GM19438 (cell line): ENCODE measurements around the gene STYXL1.
"Not testable (repeated sequence)": the region's sequence is repeated elsewhere in the genome, so short reads cannot be mapped to it uniquely, and the experiment has no call there.

Source experiments
- ATAC-seq: cut with Tn5 transposase; IDR thresholded peaks from one replicate; pipeline ENCODE4 v1.9.1; 2021; ENCODE audit warnings: low read depth; ENCODE audit not compliant: unreplicated experiment

STYXL1 gene

DNA sequence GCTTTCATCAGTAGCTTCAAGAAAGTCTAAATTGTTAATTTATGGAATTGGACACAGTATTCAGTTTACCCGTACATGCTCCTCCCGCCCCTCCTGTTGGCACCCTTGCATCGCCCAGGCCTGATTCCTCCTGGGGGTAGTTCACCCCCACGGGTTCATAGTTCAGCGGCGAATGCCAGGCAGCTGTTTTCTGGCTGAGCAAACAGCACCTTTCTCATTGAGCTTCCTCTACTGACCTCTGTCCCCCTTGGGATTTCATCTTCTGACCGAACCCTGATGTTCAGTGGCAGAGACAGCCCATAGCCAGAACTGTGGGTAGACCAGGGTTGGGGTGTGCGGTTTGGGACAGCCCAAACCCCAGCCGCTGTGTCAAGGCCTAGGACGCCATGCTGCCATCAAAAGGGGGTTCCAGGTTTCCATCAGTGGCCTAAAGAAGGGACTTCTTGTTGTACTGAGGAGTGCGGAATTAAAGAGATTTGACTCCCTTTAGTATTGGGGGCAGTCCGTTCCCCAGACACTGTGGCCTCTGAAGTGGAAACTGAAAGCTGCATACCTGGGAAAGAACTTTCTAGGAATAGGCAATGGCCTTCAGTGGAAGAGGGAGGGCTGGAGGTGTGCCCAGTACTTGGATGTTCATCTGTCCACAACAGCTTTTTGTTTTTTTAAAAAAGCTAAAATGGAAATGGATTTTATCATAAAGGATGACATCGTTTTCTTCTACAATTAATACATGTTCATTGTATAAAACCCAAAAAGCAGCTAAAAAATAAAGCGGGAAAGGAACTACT, 19.1 kb upstream of the STYXL1 start:
- no peak for ATAC-seq

DNA sequence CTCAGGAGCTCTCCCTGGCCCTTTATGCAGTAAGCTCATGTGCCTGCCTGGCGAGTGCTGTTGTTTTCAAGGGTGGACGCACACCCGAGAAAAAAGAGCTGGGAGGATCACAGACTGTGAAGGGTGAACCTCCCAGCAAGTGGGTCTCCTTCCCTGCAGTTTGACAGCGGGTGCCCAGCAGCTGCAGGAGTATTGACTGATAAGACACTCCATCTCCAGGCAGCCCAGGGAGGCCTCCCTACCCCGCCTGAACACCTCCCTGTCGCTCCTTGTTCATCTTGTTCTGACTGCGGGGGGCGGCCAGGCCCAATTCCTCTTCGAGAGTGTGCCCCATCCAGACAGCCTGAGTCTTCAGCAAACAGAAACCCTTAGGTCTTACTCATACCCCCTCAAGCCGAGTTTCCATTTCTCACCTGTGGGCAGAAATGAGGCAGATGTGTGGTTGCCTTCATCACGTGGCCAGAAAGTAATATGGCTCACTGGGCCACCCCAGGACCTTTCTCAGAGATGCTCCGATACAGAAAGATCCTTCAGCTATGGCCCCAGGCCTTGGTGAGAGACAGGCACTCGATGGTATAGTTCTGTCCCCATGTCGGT, 17.3 kb upstream of the STYXL1 start:
- ATAC-seq: no peak

DNA sequence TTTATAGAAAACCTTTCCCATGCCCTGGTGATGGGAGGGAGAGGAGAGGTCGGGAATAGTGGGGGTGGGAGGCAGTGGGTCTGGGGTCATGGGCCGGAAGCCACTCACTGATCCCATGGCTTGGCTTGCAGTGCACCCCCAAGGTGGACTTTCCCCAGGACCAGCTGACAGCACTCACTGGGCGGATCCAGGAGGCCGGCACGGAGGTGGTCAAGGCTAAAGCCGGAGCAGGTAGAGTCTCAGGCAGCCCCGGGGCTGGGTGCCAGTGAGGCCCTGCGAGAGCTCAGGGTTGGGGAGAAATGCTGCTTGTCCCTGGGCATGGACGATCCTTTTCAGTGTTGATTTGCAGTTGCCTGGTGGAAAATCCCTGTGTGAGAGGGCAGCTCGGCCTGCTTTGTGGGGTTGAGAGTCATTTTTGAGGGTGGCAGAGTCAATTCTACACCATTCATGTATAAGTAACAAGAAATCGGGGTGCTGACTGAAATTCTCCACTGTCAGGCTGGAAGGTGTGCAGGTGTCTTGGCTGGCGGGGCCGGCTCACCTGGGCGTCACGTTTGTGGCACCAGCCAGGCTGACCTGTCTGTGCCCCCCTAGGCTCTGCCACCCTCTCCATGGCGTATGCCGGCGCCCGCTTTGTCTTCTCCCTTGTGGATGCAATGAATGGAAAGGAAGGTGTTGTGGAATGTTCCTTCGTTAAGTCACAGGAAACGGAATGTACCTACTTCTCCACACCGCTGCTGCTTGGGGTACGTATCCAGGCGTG, 16.6 kb upstream of the STYXL1 start:
- no peak for ATAC-seq

DNA sequence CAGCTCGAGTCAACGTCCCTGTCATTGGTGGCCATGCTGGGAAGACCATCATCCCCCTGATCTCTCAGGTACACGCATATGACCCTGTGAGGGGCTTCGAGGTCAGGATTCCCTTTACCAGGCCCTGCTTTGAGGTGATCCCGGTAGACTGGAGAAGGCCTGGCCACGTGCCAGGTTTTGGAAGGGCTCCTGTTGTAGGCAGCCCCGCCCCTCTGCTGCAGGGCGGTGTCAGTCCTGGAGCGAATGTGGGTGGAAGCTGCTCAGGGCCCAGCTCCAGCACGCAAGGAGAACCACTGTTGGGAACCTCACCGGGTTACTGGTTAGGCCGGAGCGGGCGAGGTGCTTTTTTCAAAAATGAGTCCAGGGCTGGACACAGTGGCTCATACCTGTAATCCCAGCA, 15.7 kb upstream of the STYXL1 start:
- ATAC-seq: no peak

DNA sequence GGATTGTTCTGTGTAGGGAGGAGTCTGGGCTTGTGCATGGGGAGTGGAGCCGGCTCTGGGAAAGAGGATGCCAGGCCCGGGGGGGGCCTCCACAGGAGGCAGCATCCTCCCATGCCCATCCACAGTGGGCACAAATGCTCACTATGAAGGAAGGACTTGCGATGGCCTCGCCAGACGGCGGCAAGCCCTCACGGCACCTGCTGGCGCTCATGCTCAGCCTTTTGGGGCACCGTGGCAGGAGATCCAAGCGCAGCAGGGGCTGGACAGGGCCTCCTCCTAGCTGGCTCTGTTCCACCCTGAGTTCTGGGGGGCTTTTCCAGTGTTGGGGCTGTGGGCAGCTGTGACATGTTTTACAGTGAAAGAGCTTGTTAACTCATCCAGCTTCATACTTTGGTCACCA, 15.3 kb upstream of the STYXL1 start:
- no peak for ATAC-seq

DNA sequence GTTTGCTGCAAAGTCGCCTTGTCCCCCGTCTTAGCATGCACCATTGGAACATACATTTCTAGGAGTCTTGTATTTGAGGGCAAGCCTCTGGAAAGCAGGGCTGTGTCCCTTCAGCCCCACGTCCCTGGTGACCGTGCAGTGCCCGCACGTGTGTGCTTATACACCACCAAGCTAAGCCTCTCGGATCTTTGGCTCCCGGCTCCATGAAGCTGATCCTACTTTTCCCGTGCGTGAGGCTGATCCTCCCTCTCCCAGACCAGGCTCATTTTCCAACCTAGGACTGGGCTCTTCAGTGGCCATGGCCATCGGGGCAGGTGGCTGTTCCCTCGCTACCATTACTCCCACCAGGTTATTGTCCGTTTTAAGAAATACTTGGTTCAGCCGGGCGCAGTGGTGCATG, 14.5 kb upstream of the STYXL1 start:
- no peak for ATAC-seq

DNA sequence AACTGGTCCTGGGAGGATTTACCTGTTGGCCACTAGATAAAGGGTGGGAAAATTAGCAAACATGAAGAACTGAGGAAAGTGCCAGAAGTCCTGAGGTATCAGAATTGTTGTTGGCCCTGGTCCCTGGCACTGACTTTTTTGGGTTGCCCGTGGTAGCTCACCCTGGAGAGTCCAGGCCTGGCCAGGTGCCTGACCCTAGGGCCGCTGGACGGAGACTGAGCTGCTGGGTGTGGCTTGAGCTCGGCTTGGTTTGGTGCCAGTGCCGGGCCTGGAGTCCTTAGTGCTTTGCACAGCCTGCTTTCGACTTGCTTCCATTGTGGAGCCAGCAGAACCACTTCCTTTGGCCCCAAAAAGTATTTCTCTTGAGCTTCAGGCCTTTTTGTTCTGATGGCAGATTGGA, 13.0 kb upstream of the STYXL1 start:
- ATAC-seq: no peak

DNA sequence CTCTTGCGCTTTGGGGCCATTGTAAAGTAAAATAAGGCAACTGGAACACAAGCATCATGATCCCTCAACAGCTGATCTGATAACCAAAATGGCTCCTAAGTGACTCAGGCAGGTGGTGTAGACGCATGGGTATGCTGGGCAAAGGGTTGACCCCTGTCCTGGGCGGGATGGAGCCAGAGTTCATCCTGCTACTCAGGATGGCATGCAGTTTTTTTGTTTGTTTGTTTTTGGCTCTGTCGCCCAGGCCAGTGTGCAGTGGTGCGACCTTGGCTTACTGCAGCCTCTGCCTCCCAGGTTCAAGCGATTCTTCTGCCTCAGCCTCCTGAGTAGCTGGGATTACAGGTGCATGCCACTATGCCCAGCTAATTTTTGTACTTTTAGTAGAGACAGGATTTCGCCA, 10.9 kb upstream of the STYXL1 start:
- ATAC-seq: not testable (repeated sequence)

DNA sequence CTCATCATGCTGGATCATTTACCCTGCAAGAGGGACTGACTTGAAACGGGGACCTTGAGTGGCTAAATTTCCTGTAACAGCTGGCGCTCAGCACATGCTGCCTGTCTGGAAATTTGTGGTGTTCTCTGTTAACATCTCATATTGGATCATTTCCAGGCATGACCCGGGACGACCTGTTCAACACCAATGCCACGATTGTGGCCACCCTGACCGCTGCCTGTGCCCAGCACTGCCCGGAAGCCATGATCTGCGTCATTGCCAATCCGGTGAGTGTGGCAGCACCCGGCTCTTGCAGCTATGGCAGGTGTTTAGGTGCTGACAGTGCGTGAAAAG, 10.0 kb upstream of the STYXL1 start:
- no peak for ATAC-seq

DNA sequence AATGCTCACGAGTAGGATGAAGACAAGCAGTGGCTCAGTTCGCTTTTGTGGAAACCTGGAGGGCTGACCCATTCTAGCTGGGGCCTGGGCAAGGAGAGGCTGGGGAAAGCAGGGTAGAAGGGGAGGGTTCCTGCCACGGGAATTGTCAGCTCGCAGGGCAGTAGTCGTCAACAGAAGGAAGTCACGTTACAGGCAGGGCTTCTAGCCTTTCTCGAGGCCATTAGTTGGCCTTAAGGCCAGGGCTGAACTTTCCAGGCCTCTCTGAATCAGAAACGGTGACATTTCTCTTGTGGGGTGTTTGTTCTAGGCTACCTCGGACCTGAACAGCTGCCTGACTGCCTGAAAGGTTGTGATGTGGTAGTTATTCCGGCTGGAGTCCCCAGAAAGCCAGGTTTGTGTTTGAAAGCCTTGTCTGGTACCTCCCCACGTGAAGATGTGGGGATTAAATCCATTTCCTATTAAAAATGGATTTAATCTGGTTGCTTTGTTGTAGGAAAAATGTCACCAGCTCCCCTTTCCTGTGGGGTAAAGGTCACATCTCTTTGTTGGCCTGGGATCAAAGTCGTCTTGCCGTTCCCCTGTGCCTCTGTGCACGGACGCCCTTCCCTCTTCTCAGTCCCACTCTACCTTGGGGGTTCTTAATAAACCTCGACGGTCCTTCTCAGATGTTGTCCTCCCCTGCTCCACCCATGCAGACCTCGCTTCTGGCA, 9.5 kb upstream of the STYXL1 start:
- ATAC-seq: no peak

DNA sequence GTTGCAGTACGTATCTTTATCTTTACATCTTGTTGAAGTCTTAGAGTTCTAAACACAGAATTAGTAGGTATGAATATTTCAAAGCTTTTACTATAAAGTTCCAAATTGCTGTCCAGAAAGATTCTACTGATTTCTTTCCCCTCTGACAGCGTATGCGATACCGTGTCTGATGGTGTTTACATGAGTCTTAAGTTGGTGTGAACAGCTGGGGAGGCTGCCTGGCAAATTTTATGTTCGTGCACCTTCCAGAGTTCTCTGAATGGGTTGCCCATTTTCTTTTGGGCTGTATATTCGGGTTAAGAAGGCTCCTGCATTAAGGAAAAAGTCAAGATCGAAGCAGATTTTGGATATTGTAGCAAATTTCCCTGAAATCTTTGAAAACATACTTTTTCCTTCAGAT, 8.4 kb upstream of the STYXL1 start:
- ATAC-seq: no peak

DNA sequence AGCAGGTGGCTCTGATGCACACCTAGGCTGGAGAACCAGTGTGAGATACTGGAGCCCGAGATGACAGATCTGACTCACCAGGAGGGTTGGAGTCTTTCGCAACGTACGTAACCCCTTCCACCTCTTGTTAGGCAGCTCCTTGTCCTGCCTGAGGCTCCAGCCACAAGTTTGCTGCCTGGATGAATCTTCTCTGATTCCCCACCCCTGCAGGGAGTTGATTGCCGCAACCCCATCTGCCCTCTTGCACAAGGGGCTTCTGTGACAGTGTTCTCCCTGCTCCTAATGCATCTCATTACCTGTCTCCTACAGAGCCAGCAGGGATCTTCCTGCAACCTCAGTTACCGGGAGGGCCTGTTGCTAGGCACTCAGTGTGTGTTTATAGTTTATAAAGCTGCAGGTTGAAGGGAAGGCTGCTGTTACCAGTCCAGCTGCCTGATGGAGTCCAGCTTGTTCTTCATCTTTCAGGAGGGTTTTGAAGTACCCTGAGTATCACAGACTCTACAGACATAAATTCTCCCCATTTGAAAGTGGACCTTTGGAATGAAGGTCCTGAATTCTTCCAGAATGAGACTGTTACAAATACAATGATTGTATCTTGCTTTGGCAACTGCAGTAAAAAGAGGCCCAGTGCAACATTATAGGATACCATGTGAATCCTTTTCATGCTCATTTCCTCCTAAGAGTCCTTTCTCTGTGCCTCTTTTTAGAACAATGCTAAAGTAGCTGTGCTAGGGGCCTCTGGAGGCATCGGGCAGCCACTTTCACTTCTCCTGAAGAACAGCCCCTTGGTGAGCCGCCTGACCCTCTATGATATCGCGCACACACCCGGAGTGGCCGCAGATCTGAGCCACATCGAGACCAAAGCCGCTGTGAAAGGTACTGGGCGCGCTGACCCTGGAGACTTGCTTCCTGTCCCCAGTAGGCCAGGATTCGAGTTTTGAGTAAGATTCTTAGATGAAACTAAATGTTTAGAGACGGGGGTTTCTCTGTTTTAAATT, 6.6 kb upstream of the STYXL1 start:
- ATAC-seq: no peak

DNA sequence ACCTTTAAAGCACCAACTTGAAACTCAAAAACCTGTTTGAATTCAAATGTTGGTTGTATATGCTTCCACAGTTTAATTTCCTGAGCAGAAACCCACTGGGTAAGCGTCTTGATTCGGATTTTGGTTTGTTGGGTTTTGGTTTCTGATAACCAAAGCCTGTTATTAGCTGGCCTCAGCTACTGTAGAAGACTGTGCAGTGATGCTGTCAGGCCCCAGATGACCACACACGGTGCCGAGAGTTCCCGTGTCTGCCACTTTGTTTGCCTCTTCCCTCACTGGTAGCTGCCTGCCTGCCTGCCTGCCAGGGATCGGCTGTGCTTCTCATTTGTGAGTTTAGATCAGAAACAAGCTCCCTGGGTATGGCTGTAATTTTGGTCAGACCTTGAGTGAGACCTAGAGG, 5.7 kb upstream of the STYXL1 start:
- no peak for ATAC-seq

DNA sequence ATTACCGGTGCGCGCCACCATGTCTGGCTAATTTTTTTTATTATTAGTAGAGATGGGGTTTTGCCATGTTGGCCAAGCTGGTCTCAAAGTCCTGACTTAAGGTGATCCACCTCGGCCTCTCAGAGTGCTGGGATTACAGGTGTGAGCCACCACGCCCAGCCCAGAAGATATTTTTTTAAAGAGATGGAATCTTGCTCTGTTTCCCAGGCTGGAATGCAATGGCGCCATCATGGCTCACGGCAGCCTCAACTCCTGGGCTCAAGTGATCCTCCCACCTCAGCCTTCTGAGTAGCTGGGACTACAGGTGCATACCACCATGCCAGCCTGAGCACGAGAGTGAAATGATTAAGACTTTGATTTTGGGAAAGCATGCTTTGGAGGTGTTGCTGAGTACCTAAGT, 4.9 kb upstream of the STYXL1 start:
- ATAC-seq: not testable (repeated sequence)

DNA sequence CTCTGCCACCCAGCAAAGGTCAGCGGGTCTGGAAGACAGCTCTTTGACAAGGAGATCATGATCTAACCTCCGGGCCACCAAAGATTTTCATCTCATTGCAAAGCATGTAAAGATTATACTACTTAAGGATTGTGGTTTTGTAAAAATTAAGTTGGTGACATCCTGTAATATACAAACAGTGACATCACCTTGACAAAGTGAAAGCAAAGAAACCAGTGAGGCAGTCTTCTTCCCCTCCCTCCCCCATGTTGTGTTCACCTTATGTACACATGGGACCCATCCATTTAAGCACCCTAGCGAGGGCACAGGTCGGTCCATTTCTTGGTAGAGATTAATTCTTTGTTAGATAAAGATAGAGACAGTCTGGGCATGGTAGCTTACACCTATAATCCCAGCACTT, 4.0 kb upstream of the STYXL1 start:
- ATAC-seq: no peak

DNA sequence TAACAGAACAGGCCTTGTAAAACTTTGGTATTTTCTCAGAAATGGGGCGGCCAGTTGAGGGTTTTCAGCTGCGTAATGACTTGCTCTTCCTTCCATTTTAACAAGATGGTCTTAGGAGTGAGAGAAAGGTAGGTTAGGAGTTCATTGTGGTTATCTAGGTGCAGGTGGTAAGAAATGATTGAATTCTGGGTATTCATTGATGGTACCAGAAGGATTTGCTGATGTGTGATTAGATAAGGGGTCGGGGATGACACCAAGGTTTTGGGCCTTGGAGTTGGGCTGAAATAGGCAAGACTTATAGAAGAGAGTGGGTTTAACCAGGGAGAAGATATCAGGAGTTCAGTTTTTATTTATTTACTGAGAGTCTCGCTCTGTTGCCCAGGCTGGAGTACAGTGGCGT, 2.7 kb upstream of the STYXL1 start:
- ATAC-seq: no peak

DNA sequence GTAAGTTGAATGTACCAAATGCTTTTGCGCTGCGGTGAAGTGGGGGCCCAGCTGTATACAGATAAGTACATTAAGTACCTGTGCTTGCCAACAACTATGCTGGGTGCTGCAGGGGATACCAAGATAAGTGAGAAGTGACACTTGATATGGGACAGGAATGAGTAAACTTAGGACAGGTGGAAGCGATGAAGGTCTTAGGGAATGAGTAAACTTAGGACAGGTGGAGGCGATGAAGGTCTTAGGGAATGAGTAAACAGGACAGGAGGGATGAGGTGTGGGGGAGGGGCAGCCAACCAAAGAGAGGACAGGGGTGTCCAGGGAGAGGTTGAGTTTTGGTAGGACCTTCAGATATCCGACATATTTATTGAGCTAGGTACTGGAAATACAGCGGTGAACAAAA, 1.5 kb upstream of the STYXL1 start:
- ATAC-seq: no peak

DNA sequence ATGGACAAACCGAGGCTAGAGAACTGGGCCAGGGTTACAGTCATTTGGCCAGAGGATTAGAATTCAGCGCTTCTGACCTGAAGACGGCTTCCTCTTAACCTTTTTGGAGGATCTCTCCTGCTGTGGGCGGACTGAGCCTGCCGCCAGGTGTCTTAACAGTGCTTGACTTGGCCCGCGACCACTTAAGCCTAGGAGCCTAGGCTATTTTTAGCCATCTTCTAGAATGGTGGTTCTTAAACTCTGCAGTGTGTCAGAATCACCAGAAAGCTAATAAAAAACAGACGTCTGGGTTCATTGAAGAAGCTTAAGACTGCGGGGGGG, 828 bp upstream of the STYXL1 start:
- no peak for ATAC-seq

DNA sequence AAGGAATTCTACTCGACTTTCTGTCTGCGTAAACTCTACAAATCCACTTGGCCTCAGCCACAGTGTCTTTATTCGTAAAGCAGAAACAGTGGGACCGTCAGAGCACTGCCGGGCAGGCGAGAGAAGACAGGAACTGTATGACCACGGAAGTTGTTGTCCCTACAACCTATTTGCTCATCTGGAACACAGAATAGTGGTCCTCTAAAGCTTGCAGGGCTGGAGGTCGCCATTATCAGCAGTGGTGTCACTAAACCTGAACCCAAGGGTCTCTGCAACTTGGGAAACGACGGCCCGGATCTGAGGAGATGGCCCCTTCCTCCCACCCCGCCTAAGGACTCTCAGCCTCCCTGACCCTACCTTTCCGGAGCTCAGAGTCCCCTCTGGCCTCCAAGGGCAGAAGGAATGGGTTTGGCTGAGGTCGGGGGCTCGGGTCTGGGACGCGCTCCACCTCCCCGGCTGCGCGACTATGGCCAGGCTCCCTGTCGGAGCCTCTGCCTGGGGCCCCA, 442 bp downstream of the STYXL1 start:
- no peak for ATAC-seq

DNA sequence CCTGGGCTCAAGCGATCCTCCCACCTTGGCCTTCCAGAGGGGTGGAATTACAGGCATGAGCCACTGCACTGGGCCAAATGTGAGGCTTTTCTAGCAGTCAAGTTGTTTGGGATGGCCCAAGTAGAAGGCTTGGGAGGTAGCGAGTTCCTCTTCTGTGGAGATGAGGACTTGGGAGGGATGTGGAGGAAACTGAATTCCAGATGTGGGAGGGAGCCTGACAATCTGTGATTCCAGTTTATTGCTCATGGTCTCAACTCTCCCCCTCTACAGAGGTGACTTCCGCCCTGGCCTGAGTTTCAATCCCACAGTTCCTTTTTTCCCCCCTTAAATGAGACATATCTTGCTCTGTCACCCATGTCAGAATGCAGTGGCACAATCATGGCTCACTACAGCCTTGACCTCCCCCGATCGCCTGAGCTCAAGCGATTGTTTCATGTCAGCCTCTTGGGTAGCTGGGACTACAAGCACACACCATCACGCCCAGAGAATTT, 3.4 kb downstream of the STYXL1 start:
- ATAC-seq: no peak
